ENCODE results near the gene LRP1B. TPM values are rescaled to one million over a fixed set of nuclear protein-coding genes. Genes with fewer than 3 reads are reported as not detected.

LRP1B gene
- total and polyA plus RNA-seq, 2 donors (not counting 1 experiment from before 2014, with no cell fraction given) = under 0.01 to 0.01 TPM

DNA sequence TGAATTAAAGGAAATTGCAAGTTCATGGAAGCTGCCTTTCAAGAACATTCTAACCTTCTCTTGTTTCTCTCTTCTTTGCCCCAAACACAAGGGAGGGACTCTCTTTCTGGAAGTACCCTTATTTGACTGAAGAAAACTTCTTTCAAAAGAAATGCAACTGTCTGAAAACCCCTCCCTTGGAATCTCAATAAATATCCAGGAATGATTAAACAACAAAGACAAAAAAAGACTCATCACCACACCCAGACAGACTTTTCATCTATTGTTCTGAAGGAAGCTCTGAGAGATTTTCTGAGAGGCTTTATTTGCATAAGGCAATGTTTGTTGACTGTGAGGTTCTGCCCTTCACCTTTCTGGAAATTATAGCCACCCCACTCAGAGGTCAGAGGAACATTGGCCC lies 1260.9 kb downstream of the LRP1B start:
- no peak overlapping the region for H3K27ac ChIP-seq (ENCODE audit: insufficient read depth, low read length)
- H3K4me1 ChIP-seq (ENCODE audit: control insufficient read depth, extremely low read depth, insufficient read depth, low read length) = no peaks in the 10 kb centered on the region
- H3K27me3 ChIP-seq (ENCODE audit: control insufficient read depth, insufficient read depth, low read length) = no peaks in the 10 kb centered on the region
- H3K4me3 ChIP-seq (replicated peaks in 1 of 4; ENCODE audit: control extremely low read depth in 1 of 4, insufficient read depth in 1 of 4, low read depth in 3 of 4, low read length in 4 of 4) = no peak overlapping the region
- H3K9ac ChIP-seq (ENCODE audit: insufficient read depth, low read length) = no peak overlapping the region
- no peaks in the 10 kb centered on the region for H3K9me3 ChIP-seq (ENCODE audit: control insufficient read depth, insufficient read depth, low read depth, low read length)
- no peak overlapping the region for H2AFZ ChIP-seq (ENCODE audit: low read length)
- H3K4me2 ChIP-seq (ENCODE audit: extremely low read depth, insufficient read depth, low read length) = no peak overlapping the region
- no peaks in the 10 kb centered on the region for H3K36me3 ChIP-seq (ENCODE audit: control insufficient read depth, insufficient read depth, low read length)
- no peak for DNase-seq (ENCODE audit: low read depth in 2 of 2)
- no peaks in the 10 kb centered on the region for H3K79me2 ChIP-seq (ENCODE audit: control insufficient read depth, insufficient read depth, low read length)
- TF ChIP-seq EZH2 (IDR thresholded peaks at IDR 0.05; ENCODE audit: low read length, missing control alignments) = no peak
- TF ChIP-seq, protein P1, sequence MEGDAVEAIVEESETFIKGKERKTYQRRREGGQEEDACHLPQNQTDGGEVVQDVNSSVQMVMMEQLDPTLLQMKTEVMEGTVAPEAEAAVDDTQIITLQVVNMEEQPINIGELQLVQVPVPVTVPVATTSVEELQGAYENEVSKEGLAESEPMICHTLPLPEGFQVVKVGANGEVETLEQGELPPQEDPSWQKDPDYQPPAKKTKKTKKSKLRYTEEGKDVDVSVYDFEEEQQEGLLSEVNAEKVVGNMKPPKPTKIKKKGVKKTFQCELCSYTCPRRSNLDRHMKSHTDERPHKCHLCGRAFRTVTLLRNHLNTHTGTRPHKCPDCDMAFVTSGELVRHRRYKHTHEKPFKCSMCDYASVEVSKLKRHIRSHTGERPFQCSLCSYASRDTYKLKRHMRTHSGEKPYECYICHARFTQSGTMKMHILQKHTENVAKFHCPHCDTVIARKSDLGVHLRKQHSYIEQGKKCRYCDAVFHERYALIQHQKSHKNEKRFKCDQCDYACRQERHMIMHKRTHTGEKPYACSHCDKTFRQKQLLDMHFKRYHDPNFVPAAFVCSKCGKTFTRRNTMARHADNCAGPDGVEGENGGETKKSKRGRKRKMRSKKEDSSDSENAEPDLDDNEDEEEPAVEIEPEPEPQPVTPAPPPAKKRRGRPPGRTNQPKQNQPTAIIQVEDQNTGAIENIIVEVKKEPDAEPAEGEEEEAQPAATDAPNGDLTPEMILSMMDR (conservative IDR thresholded peaks at IDR 0.05 in 1 of 2, IDR thresholded peaks at IDR 0.05 in 1 of 2; ENCODE audit: low read depth in 1 of 2, low read length in 2 of 2) = no peak
- no peaks in the 10 kb centered on the region for H4K20me1 ChIP-seq (ENCODE audit: control insufficient read depth, extremely low read depth, insufficient read depth, low read length)

DNA sequence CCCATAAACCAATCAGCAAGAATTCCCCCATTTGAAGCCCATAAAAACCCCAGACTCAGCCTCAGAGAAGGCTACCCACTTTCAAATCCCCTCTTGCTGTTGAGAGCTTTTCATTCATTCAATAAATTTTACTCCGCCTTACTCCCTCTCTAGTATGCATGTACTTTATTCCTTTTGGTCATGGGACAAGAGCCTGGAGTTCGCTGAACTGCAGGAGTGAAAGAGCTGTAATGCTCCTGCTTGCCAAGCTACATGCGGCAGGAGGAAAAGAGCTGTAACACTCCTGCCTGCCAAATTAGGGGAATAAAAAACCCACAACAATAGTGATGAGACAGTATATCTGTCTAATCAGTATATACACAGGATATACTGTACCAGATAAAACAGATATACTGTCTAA lies 1261.7 kb downstream of the LRP1B start:
- no peaks in the 10 kb centered on the region for H3K27me3 ChIP-seq (ENCODE audit: control insufficient read depth, insufficient read depth, low read length)
- H3K9me3 ChIP-seq (ENCODE audit: control insufficient read depth, insufficient read depth, low read depth, low read length) = no peaks in the 10 kb centered on the region
- no peak overlapping the region for H3K27ac ChIP-seq (ENCODE audit: insufficient read depth, low read length)
- no peaks in the 10 kb centered on the region for H3K4me1 ChIP-seq (ENCODE audit: control insufficient read depth, extremely low read depth, insufficient read depth, low read length)
- H3K9ac ChIP-seq (ENCODE audit: insufficient read depth, low read length) = no peak overlapping the region
- no peak overlapping the region for H2AFZ ChIP-seq (ENCODE audit: low read length)
- H3K4me3 ChIP-seq (replicated peaks in 1 of 4; ENCODE audit: control extremely low read depth in 1 of 4, insufficient read depth in 1 of 4, low read depth in 3 of 4, low read length in 4 of 4) = no peak overlapping the region
- no peaks in the 10 kb centered on the region for H3K79me2 ChIP-seq (ENCODE audit: control insufficient read depth, insufficient read depth, low read length)
- no peak for DNase-seq (ENCODE audit: low read depth in 2 of 2)
- no peak for TF ChIP-seq EZH2 (IDR thresholded peaks at IDR 0.05; ENCODE audit: low read length, missing control alignments)
- TF ChIP-seq, protein P1 (conservative IDR thresholded peaks at IDR 0.05 in 1 of 2, IDR thresholded peaks at IDR 0.05 in 1 of 2; ENCODE audit: low read depth in 1 of 2, low read length in 2 of 2) = no peak
- no peaks in the 10 kb centered on the region for H3K36me3 ChIP-seq (ENCODE audit: control insufficient read depth, insufficient read depth, low read length)
- H3K4me2 ChIP-seq (ENCODE audit: extremely low read depth, insufficient read depth, low read length) = no peak overlapping the region
- H4K20me1 ChIP-seq (ENCODE audit: control insufficient read depth, extremely low read depth, insufficient read depth, low read length) = no peaks in the 10 kb centered on the region

DNA sequence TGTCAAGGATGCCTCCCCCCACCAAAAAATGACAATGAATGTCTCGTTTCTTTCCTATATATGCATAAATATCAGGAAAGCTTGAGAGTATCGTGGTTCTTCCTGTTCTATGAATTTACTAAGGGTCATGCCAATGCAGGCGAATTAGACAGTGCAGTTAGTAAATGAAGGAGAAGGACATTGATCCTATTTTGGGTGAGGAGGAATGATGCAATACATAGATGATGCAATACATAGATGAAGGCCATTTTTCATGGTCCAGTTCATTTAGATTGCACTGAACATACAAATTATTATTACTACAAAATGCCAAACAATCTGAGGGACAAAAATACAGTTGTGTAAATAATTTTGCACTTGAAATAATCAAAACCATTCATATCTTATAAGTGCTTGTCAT lies 1265.0 kb downstream of the LRP1B start:
- no peak for TF ChIP-seq EZH2 (IDR thresholded peaks at IDR 0.05; ENCODE audit: low read length, missing control alignments)
- TF ChIP-seq, protein P1 (conservative IDR thresholded peaks at IDR 0.05 in 1 of 2, IDR thresholded peaks at IDR 0.05 in 1 of 2; ENCODE audit: low read depth in 1 of 2, low read length in 2 of 2) = no peak
- Histone ChIP-seq H3K4me2 (ENCODE audit: extremely low read depth, insufficient read depth, low read length) (no peak overlapping the region), H2AFZ (ENCODE audit: low read length) (no peak overlapping the region), H3K27ac (ENCODE audit: insufficient read depth, low read length) (no peak overlapping the region), H3K9ac (ENCODE audit: insufficient read depth, low read length) (no peak overlapping the region), H3K4me1 (ENCODE audit: control insufficient read depth, extremely low read depth, insufficient read depth, low read length) (no peaks in the 10 kb centered on the region), H3K27me3 (ENCODE audit: control insufficient read depth, insufficient read depth, low read length) (no peaks in the 10 kb centered on the region), H3K36me3 (ENCODE audit: control insufficient read depth, insufficient read depth, low read length) (no peaks in the 10 kb centered on the region), H4K20me1 (ENCODE audit: control insufficient read depth, extremely low read depth, insufficient read depth, low read length) (no peaks in the 10 kb centered on the region), H3K9me3 (ENCODE audit: control insufficient read depth, insufficient read depth, low read depth, low read length) (no peaks in the 10 kb centered on the region), H3K79me2 (ENCODE audit: control insufficient read depth, insufficient read depth, low read length) (no peaks in the 10 kb centered on the region), H3K4me3 (replicated peaks in 1 of 4; ENCODE audit: control extremely low read depth in 1 of 4, insufficient read depth in 1 of 4, low read depth in 3 of 4, low read length in 4 of 4) (no peak overlapping the region)
- DNase-seq (ENCODE audit: low read depth in 2 of 2) = no peak

Measured in fibroblast of lung (primary cell).